Measurements from ENCODE around the gene SAE1. TPM values are rescaled to one million over a fixed set of nuclear protein-coding genes. Genes with fewer than 3 reads are reported as not detected.

SAE1 gene
- total and polyA plus RNA-seq, 2 donors (not counting 1 experiment from before 2014, with no cell fraction given) = 26.5 to 45.1 TPM

GRCh38 chr19:47187797-47188196 lies 57.2 kb downstream of the SAE1 start:
- Histone ChIP-seq H2AFZ (ENCODE audit: insufficient read depth, low read depth, low read length, poor library complexity, severe bottlenecking) (no peak overlapping the region), H3K9ac (ENCODE audit: low read length) (no peak overlapping the region), H3K9me3 (ENCODE audit: control extremely low read depth in 1 of 3, control insufficient read depth in 2 of 3, insufficient read depth in 1 of 3, low read length in 2 of 3) (no peaks in the 10 kb centered on the region), H3K79me2 (ENCODE audit: control insufficient read depth, insufficient read depth, low read length) (peaks cover 15% of the 10 kb centered on the region), H3K4me2 (replicated peaks; ENCODE audit: low read depth, low read length, poor library complexity, severe bottlenecking) (no peak overlapping the region), H3K4me1 (ENCODE audit: control insufficient read depth in 2 of 2, insufficient read depth in 2 of 2, low read length in 2 of 2) (peaks cover 3 to 12% of the 10 kb centered on the region in 2 donors), H3K4me3 (ENCODE audit: control extremely low read depth in 1 of 5, extremely low read depth in 1 of 5, insufficient read depth in 1 of 5, low read depth in 2 of 5, low read length in 4 of 5) (no peak overlapping the region), H4K20me1 (ENCODE audit: control insufficient read depth, insufficient read depth, low read length, poor library complexity, severe bottlenecking) (no peaks in the 10 kb centered on the region), H3K27ac (ENCODE audit: low read length in 2 of 2) (no peak overlapping the region), H3K36me3 (replicated peaks in 1 of 2; ENCODE audit: control extremely low read depth in 1 of 2, control insufficient read depth in 1 of 2, extremely low read depth in 1 of 2, insufficient read depth in 2 of 2, low read length in 1 of 2) (peaks cover 12 to 32% of the 10 kb centered on the region in 2 experiments), H3K27me3 (replicated peaks in 1 of 4; ENCODE audit: control extremely low read depth in 1 of 4, control insufficient read depth in 3 of 4, insufficient read depth in 4 of 4, low read length in 3 of 4) (no peaks in the 10 kb centered on the region)
- ChIA-PET CTCF (interaction anchor here (1.1 to 2.5 kb wide), 5 partner anchors 23 to 109 kb away, joined by 3 to 7 read pairs (median 5); no protein-coding TSS in a partner anchor), POLR2A (no interaction called here)
- TF ChIP-seq, protein P1, sequence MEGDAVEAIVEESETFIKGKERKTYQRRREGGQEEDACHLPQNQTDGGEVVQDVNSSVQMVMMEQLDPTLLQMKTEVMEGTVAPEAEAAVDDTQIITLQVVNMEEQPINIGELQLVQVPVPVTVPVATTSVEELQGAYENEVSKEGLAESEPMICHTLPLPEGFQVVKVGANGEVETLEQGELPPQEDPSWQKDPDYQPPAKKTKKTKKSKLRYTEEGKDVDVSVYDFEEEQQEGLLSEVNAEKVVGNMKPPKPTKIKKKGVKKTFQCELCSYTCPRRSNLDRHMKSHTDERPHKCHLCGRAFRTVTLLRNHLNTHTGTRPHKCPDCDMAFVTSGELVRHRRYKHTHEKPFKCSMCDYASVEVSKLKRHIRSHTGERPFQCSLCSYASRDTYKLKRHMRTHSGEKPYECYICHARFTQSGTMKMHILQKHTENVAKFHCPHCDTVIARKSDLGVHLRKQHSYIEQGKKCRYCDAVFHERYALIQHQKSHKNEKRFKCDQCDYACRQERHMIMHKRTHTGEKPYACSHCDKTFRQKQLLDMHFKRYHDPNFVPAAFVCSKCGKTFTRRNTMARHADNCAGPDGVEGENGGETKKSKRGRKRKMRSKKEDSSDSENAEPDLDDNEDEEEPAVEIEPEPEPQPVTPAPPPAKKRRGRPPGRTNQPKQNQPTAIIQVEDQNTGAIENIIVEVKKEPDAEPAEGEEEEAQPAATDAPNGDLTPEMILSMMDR (IDR thresholded peaks at IDR 0.05) = no peak
- TF ChIP-seq EZH2 (IDR thresholded peaks at IDR 0.05; ENCODE audit: borderline replicate concordance, insufficient read depth, low read depth, low read length, poor library complexity, severe bottlenecking) = no peak
- Mint-ChIP-seq H3K4me1 (peaks cover 15% of the 10 kb centered on the region), H3K27ac (no peak overlapping the region), H3K9me3 (ENCODE audit: insufficient read depth) (no peaks in the 10 kb centered on the region), H3K27me3 (no peaks in the 10 kb centered on the region), H3K4me3 (no peak overlapping the region)
- no peak for ATAC-seq (ENCODE audit: low read depth)
- no peak for DNase-seq
- intact Hi-C loops (cut with micrococcal nuclease) = no loop called here
- 96% methylated on average over 6 of the region's 6 CpGs for WGBS (ENCODE audit: insufficient coverage)

DNA sequence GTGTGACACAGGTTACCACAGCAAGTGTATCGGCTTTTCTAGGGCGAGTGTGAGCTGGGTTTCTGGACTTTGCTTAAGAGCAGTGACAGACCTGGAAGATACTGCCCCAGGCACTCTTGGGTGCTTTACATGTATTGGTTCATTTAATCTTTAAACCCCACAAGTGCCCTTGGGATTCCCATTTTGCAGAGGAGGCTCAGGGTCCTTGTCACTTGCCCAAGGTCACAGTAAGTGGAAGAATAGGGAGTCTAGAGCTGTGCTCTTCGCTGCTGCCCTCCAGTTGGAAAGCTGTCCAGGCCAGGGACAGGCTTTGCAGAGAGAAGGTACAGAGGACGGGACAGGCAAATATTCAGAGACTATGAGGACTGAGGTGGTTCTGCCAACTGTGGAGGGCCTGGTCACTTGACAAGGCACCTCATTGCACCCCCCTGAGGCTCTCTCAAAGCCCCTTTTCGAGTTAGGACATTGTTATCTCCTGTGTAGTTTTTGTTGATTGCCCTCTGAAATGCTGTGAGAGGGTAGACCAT lies 57.9 kb downstream of the SAE1 start:
- Histone ChIP-seq H3K4me2 (replicated peaks; ENCODE audit: low read depth, low read length, poor library complexity, severe bottlenecking) (no peak overlapping the region), H3K9ac (ENCODE audit: low read length) (no peak overlapping the region), H3K27ac (ENCODE audit: low read length in 2 of 2) (no peak overlapping the region), H3K36me3 (replicated peaks in 1 of 2; ENCODE audit: control extremely low read depth in 1 of 2, control insufficient read depth in 1 of 2, extremely low read depth in 1 of 2, insufficient read depth in 2 of 2, low read length in 1 of 2) (peaks cover 9 to 27% of the 10 kb centered on the region in 2 experiments), H3K4me1 (ENCODE audit: control insufficient read depth in 2 of 2, insufficient read depth in 2 of 2, low read length in 2 of 2) (peaks cover 3 to 12% of the 10 kb centered on the region in 2 donors), H3K79me2 (ENCODE audit: control insufficient read depth, insufficient read depth, low read length) (peaks cover 15% of the 10 kb centered on the region), H3K9me3 (ENCODE audit: control extremely low read depth in 1 of 3, control insufficient read depth in 2 of 3, insufficient read depth in 1 of 3, low read length in 2 of 3) (no peaks in the 10 kb centered on the region), H3K27me3 (replicated peaks in 1 of 4; ENCODE audit: control extremely low read depth in 1 of 4, control insufficient read depth in 3 of 4, insufficient read depth in 4 of 4, low read length in 3 of 4) (no peaks in the 10 kb centered on the region), H3K4me3 (ENCODE audit: control extremely low read depth in 1 of 5, extremely low read depth in 1 of 5, insufficient read depth in 1 of 5, low read depth in 2 of 5, low read length in 4 of 5) (no peak overlapping the region), H4K20me1 (ENCODE audit: control insufficient read depth, insufficient read depth, low read length, poor library complexity, severe bottlenecking) (no peaks in the 10 kb centered on the region), H2AFZ (ENCODE audit: insufficient read depth, low read depth, low read length, poor library complexity, severe bottlenecking) (no peak overlapping the region)
- DNase-seq (no peak), ATAC-seq (ENCODE audit: low read depth) (no peak)
- ChIA-PET POLR2A (no interaction called here), CTCF (interaction anchor here (1.1 to 1.2 kb wide), 3 partner anchors 56 to 109 kb away, joined by 3 to 5 read pairs (median 3); no protein-coding TSS in a partner anchor)
- Mint-ChIP-seq H3K27ac (peak overlapping the region; percentile 53), H3K27me3 (no peaks in the 10 kb centered on the region), H3K9me3 (ENCODE audit: insufficient read depth) (no peaks in the 10 kb centered on the region), H3K4me3 (no peak overlapping the region), H3K4me1 (peaks cover 15% of the 10 kb centered on the region)
- no peak for TF ChIP-seq EZH2 (IDR thresholded peaks at IDR 0.05; ENCODE audit: borderline replicate concordance, insufficient read depth, low read depth, low read length, poor library complexity, severe bottlenecking)
- TF ChIP-seq, protein P1 (IDR thresholded peaks at IDR 0.05) = no peak
- WGBS (ENCODE audit: insufficient coverage) = 99% methylated on average over 5 of the region's 5 CpGs
- intact Hi-C loops (cut with micrococcal nuclease) = no loop called here
